Motor neuron (in vitro differentiated cells): Measurements from ENCODE around the gene DYNLT4. TPM values are rescaled to one million over a fixed set of nuclear protein-coding genes. Genes with fewer than 3 reads are reported as not detected.
"Not testable (repeated sequence)": the region's sequence is repeated elsewhere in the genome, so short reads cannot be mapped to it uniquely, and the experiment has no call there.

Experiments
- ATAC-seq, 8 experiments: fragments of 200-7000 bp; cut with Tn5 transposase; replicated peaks in 6 of 8; 2 replicates each; pipeline ENCODE4 v1.8.0; 2021; ENCODE audit warnings: mild to moderate bottlenecking in 8 of 8, moderate library complexity in 8 of 8
- H3K27ac ChIP-seq, 2 donors: fragments of 250-450 bp; sonication (Bioruptor Pico); 2 replicates each; pipeline ENCODE4 v1.9.0; 2021; ENCODE audit warnings: antibody characterized with exemption in 2 of 2, mild to moderate bottlenecking in 2 of 2, moderate library complexity in 1 of 2
- H3K4me1 ChIP-seq, 2 donors: fragments of 250-450 bp; sonication (Bioruptor Pico); replicated peaks in 1 of 2; 2 replicates each; pipeline ENCODE4 v1.6.1; 2021; ENCODE audit warnings: antibody characterized with exemption in 2 of 2, mild to moderate bottlenecking in 2 of 2, moderate library complexity in 1 of 2
- H3K4me3 ChIP-seq, 5 donors: fragments of 250-450 bp; sonication (Bioruptor Pico); 2 replicates each; pipeline ENCODE4 v1.9.0; 2021; ENCODE audit warnings: antibody characterized with exemption in 5 of 5, mild to moderate bottlenecking in 5 of 5, moderate library complexity in 4 of 5
- WGBS, 10 experiments: fragments of 450-650 bp; shearing (Covaris generic); methylation state at CpG; one replicate each; pipeline ENCODE4 v1.0.0; 2022; 5-methylcytosine and 5-hydroxymethylcytosine counted together
- in situ Hi-C, 9 experiments: fragments of 400-800 bp; cut with MboI; loops; one replicate each; pipeline ENCODE4 v1.15.0; 2021; ENCODE audit warnings: low sequenced_read_pairs in 9 of 9, low pct_unique_long_range_greater_than_20kb in 2 of 9; ENCODE audit not compliant: unreplicated experiment in 9 of 9
- total RNA-seq, 8 experiments: library from RNA; unstranded; fragments of 300-600 nt; gene quantifications; 2 replicates each; pipeline versions ENCODE4 v1.2.3 to v1.2.4, GENCODE V29; 2022

The DYNLT4 gene
- total RNA-seq, 8 experiments from 2014 or later: 0.22 to 1.5 (median 0.73) TPM; not detected in 1

GRCh38 chr1:44805311-44806024, 1.7 kb downstream of the DYNLT4 start:
- 67 to 100% (median 92%) methylated on average over 1 to 11 of the region's 20 CpGs; no CpG with 5 or more reads in 3 of the 10 experiments for WGBS, 10 experiments
- no peak overlapping the region for H3K27ac ChIP-seq

DNA sequence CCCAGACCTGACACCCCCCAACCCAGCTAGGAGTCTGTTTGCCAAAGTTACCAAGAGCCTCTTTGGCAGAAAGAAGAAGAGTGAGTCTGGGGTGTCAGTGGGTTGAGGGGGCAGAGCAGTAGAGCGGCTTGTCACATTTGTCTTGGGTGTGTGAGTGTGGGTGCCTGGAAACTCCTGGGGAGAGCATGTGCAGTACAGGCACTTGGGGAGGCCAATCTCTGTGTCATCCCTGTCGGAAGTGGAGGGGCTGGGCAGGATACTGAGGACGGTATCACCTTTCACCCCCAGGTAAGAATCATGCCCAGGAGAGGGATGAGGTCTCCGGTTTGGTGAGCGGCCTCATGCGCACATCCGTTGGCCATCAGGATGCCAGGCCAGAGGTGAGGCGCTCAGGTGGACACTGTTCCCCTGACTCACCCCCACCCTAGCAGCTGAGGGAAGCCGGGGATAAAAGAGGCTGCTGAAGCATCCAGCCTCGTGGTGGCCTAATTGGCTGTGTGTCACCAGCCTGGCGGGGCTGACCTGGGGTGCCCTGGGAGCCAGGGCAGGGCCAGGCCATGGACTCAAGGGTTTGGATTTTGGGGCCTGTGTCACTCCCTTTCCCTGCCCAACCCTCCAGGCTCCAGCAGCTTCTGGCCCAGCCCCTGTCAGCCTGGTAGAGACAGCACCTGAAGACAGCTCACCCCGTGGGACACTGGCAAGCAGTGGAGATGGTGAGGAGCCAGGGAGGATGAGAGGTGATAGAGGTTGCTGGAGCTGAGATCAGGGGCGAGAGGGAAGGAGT, 3.6 kb downstream of the DYNLT4 start:
- no peak for ATAC-seq
- Histone ChIP-seq H3K4me3 (no peak overlapping the region), H3K4me1 (peaks cover 39 to 43% of the 10 kb centered on the region in 2 donors), H3K27ac (peak overlapping the region in 1 of 2 donors; percentile 91)
- in situ Hi-C loops: no loop called here
- WGBS, 10 experiments: 88 to 100% (median 100%) methylated on average over 5 to 6 of the region's 13 CpGs; no CpG with 5 or more reads in 7 of the 10 experiments

More at GRCh38 chr1:44805311-44806024, 1.7 kb downstream of the DYNLT4 start:
- ATAC-seq: no peak
- peaks cover 46 to 50% of the 10 kb centered on the region in 2 donors for H3K4me1 ChIP-seq
- in situ Hi-C loops: no loop called here
- H3K4me3 ChIP-seq: no peak overlapping the region

DNA sequence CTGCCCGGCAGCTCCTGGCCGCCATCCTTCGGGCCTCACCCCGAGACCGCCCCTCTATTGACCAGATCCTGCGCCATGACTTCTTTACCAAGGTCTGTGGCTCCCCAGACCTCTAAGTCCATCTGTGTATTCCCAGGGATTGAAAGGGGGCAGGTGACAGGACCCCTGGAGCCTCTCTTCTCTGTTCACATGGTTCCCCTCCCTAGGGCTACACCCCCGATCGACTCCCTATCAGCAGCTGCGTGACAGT, 4.2 kb downstream of the DYNLT4 start:
- no peak for ATAC-seq
- Histone ChIP-seq H3K4me3 (no peak overlapping the region), H3K4me1 (peaks cover 35 to 38% of the 10 kb centered on the region in 2 donors), H3K27ac (peak overlapping the region; percentile 91 to 92)
- in situ Hi-C loops: no loop called here
- WGBS, 10 experiments: 78 to 100% (median 100%) methylated on average over 1 to 3 of the region's 9 CpGs; no CpG with 5 or more reads in 5 of the 10 experiments

- WGBS, 10 experiments: 0 to 81% (median 27%) methylated on average over 1 to 6 of the region's 13 CpGs; no CpG with 5 or more reads in 2 of the 10 experiments
- Histone ChIP-seq H3K4me3 (peak overlapping the region; percentile 53 to 77 (median 63)), H3K4me1 (peaks cover 30 to 33% of the 10 kb centered on the region in 2 donors), H3K27ac (peak overlapping the region; percentile 91 to 92)
- ATAC-seq: peak in 4 of 8 experiments; percentile 0 to 9 (median 4)
- in situ Hi-C loops: no loop called here
These were observed 4.7 kb downstream of the DYNLT4 start for GRCh38 chr1:44802306-44803061.

DNA sequence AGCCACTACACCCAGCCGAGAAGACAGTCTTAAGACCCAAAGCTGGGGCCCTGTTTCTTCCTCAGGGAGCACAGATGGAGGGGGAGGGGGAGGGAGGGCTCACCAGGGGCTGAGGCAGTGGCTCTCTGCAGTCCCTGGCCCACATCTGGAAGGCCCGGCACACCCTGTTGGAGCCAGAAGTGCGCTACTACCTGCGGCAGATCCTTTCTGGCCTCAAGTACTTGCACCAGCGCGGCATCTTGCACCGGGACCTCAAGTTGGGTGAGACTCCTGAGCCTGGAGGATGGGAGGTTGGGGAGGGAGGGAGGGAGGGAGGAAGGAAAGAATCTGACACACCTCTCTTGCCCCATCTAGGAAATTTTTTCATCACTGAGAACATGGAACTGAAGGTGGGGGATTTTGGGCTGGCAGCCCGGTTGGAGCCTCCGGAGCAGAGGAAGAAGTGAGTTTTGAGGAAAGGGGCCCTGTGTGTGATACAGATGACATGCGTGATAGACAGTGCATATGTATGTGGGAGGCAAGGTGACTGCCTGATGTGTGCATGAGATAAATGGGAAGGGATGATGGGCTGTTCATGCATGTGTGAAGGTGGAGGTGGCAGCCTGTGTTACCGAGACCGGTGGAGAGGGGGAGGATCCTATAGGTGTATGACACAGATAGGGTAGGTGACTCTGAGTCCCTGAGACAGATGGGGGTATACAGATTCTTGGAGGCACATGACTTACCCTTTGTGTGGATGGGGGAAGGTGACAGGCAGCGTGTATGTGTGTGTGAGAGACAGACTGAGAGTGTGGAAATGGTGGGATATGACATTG, 5.5 kb downstream of the DYNLT4 start:
- peak in 4 of 8 experiments; percentile 0 to 2 (median 0) for ATAC-seq
- H3K4me1 ChIP-seq: peaks cover 22 to 25% of the 10 kb centered on the region in 2 donors
- H3K27ac ChIP-seq: peak overlapping the region; percentile 91 to 92
- WGBS, 10 experiments: 15 to 70% (median 60%) methylated on average over 1 to 6 of the region's 13 CpGs; no CpG with 5 or more reads in 3 of the 10 experiments
- H3K4me3 ChIP-seq: peak overlapping the region; percentile 53 to 77 (median 63)
- in situ Hi-C loops: no loop called here

GRCh38 chr1:44799770-44800584, 7.2 kb downstream of the DYNLT4 start, which contains the start of gene PLK3:
Gene PLK3 (plus strand): TSS chr1:44800377. CDS start chr1:44800464, 87 bp downstream.
- Histone ChIP-seq H3K4me1 (peaks cover 22% of the 10 kb centered on the region in 2 donors), H3K4me3 (peak within 1 kb of the TSS; percentile 53 to 77 (median 63)), H3K27ac (peak within 1 kb of the TSS; percentile 91 to 92)
- peak; percentile 69 to 87 (median 83) for ATAC-seq
- 0 to 33% (median 0%) methylated on average over 1 to 22 of the region's 79 CpGs; no CpG with 5 or more reads in 2 of the 10 experiments for WGBS, 10 experiments
- in situ Hi-C loops: no loop called here

DNA sequence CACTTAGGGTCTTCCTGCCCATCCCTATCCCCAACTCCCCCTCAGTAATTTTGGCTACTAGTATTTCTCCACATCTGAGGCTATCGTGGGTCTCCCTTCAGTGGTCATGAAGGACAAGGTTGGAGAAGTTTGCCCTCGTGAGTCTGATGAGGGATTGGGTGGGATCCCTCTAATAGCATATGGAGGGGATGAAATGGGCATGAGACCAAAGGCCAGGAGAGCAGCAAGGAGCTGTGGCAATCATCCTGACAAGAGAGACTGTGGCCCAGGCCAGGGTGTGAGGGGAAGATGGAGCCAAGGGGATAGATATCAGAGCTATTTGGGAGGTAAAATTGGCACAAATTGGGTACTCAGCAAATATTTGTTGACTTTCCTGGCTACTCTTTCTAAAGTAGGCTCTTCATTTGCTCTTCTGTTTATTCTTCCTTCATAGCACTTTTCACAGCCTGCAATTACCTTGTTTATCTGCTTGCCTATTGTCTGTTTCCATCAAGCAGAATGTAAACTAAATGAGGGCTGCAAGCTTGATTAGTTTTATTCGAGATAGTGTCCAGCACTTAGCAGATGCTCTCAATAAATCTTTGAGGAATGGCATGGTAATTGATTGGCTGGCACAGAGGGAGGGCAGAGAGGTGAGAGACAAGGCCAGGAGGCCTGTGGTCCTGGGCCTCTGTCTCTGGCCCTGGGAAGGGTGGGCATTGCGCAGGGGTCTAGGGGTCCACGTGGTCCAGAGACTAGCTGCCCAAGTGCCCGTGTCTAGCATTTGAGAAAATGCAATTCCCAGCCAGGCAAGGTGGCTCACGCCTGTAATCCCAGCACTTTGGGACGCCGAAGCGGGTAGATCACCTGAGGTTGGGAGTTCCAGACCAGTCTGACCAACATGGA, 8.4 kb downstream of the DYNLT4 start:
- no peak for ATAC-seq
- peak overlapping the region; percentile 91 to 92 for H3K27ac ChIP-seq
- H3K4me1 ChIP-seq: peaks cover 22% of the 10 kb centered on the region in 2 donors
- in situ Hi-C loops: no loop called here
- 50 to 90% (median 86%) methylated on average over 1 to 9 of the region's 10 CpGs; no CpG with 5 or more reads in 2 of the 10 experiments for WGBS, 10 experiments
- H3K4me3 ChIP-seq: no peak overlapping the region

DNA sequence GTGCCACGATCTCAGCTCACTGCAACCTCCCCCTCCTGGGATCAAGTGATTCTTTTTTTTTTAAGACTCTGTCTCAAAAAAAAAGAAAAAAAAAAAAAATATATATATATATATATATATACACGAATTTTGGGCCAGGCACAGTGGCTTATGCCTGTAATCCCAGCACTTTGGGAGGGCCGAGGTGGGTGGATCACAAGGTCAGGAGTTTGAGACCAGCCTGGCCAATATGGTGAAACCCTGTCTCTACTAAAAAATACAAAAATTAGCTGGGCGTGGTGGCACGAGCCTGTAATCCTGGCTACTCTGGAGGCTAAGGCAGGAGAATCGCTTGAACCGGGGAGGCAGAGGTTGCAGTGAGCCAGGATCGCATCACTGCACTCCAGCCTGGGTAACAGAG, 9.3 kb downstream of the DYNLT4 start:
- in situ Hi-C loops, H3K27ac ChIP-seq, ATAC-seq, H3K4me3 ChIP-seq: not testable (repeated sequence)
- 29 to 100% (median 94%) methylated on average over 1 to 7 of the region's 8 CpGs; no CpG with 5 or more reads in 2 of the 10 experiments for WGBS, 10 experiments
- H3K4me1 ChIP-seq: peaks cover 18 to 19% of the 10 kb centered on the region in 2 donors

DNA sequence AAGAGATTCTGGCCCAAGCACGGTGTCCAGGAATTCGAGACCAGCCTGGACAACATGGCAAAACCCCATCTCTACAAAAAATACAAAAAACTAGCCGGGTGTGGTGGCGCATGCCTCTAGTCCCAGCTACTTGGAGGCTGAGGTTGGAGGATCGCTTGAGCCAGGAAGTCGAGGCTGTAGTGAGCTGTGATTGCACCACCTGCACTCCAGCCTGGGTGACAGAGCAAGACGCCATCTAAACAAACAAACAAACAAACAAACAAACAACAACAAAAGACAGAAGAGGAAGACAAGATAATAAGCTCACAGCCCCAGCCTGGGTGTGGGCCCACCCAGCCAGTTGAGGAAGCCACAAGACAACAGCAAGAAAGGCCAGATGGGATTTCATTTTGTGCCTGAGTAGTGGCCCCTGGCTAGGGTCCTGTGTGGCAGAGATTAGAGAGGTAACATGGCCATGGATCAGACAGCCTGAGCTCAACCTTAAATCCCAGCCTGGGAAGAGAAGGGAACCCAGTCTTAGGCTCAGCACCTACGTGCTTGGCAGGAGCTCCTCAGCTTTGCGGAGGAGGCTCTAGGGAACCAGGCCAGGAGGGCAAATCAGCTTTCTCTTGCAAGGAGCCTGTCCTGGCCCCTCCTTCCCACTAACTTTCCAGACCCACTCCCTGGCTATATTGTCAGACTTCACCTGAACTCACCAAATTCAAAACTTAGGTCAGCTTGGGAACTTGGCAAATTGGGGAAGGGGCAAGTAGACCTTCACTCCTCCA, 14.2 kb downstream of the DYNLT4 start:
- H3K4me1 ChIP-seq: peaks cover 0 to 6% of the 10 kb centered on the region in 2 donors
- no peak overlapping the region for H3K4me3 ChIP-seq
- no peak overlapping the region for H3K27ac ChIP-seq
- WGBS, 10 experiments: 62 to 100% (median 89%) methylated on average over 1 to 9 of the region's 9 CpGs; no CpG with 5 or more reads in 3 of the 10 experiments
- in situ Hi-C loops: no loop called here
- peak in 1 of 8 experiments; percentile 2 for ATAC-seq
